Ovary (tissue), 9 donors: ENCODE results near the gene CAMKMT. TPM values are rescaled to one million over a fixed set of nuclear protein-coding genes. Genes with fewer than 3 reads are reported as not detected.

Experiments
- DNase-seq, 5 donors: peaks; one replicate each; pipeline ENCODE4 v3.0.0-alpha.2; 2019 to 2020
- H3K27ac ChIP-seq, 2 donors: fragments of 200-600 bp; one replicate each; pipeline versions ENCODE4 v1.5.1 to v1.8.0; 2019 to 2022
- H3K27me3 ChIP-seq: fragments of 200-600 bp; one replicate; pipeline ENCODE4 v1.8.0; 2022
- H3K36me3 ChIP-seq: fragments of 200-600 bp; sonication (generic); one replicate; pipeline ENCODE4 v1.5.1; 2019
- H3K4me1 ChIP-seq: one replicate; pipeline ENCODE4 v1.8.1; 2013; ENCODE audit warnings: mild to moderate bottlenecking, moderate library complexity; ENCODE audit not compliant: insufficient read depth
- H3K4me3 ChIP-seq: fragments of 200-600 bp; sonication (generic); one replicate; pipeline ENCODE4 v1.5.1; 2017
- H3K9me3 ChIP-seq, 2 donors: fragments of 200-600 bp in 1 of 2; sonication (generic) in 1 of 2; one replicate each; pipeline versions ENCODE4 v1.5.1 to v1.8.1; 2013 to 2019; ENCODE audit warnings: mild to moderate bottlenecking in 1 of 2, moderate library complexity in 1 of 2
- CTCF ChIP-seq, 3 donors: fragments of 450-650 bp in 2 of 3; fragments of 200-600 bp in 1 of 3; IDR thresholded peaks; one replicate each; pipeline versions ENCODE4 v1.5.1 to v1.8.0; 2016 to 2022; ENCODE audit warnings: antibody characterized with exemption in 3 of 3, mild to moderate bottlenecking in 1 of 3
- EP300 ChIP-seq: sonication (generic); formaldehyde crosslinking; IDR thresholded peaks from one replicate; pipeline ENCODE4 v1.6.1; 2017; ENCODE audit warnings: antibody characterized with exemption
- POLR2A ChIP-seq: fragments of 450-650 bp; IDR thresholded peaks from one replicate; pipeline ENCODE4 v1.6.1; 2017; ENCODE audit warnings: antibody characterized with exemption, mild to moderate bottlenecking, moderate library complexity
- WGBS, 3 donors: extraction: QIAGEN DNeasy Blood & Tissue Kit in 1 of 3; methylation state at CpG; one replicate each; pipeline versions ENCODE4 v1.1.5 to v1.1.7; 2013 to 2017; 5-methylcytosine and 5-hydroxymethylcytosine counted together
- intact Hi-C, 4 donors: fragments of 100-400 bp; cut with DNase I; formaldehyde crosslinking; loops; one replicate each; pipeline versions ENCODE4 v1.11.0 to v1.15.1; 2022 to 2023
- polyA plus RNA-seq, 2 donors: library from polyadenylated mRNA; stranded (reverse); fragments of 200-250 nt in 1 of 2; fragments of 350-450 nt in 1 of 2; fragmentation: Illumina TruSeq in 1 of 2; extraction: RNeasy Lipid Tissue Mini Kit (QIAGEN cat#74804) in 1 of 2; gene quantifications; one replicate each; pipeline ENCODE4 v1.2.3, GENCODE V29; 2013 to 2014
- total RNA-seq, 7 donors: library from RNA; depleted of rRNA in 2 of 7; stranded (reverse); fragments of >200 nt in 2 of 7; fragmentation: NEBNext Ultra II Directional in 3 of 7; extraction: Animal tissue kit (Norgen Biotek cat#: 25700) in 3 of 7; gene quantifications; one replicate each; pipeline versions ENCODE4 v1.1.0 to v1.2.4, GENCODE V29; 2016 to 2023
- donor health status: DM: no; HTN: no; CAD: no; lungs with moderate emphysema.
- donor health status: DM: no; HTN: no; CAD: no.
- donor health status: Bipolar disorder and iron deficiency.
- donor health status: DM: yes; HTN: yes; CAD: no.
- donor health status: DM: no; HTN: no; CAD: no.
- donor health status: DM: yes; HTN: yes; CAD: no.

Gene CAMKMT
- total and polyA plus RNA-seq, 9 donors, result 3.5 to 10.7 (median 8.9) TPM

GRCh38 chr2:44796771-44797170 is 435.0 kb downstream of the CAMKMT start:
- no peak for DNase-seq

GRCh38 chr2:44798139-44798659 is 436.5 kb downstream of the CAMKMT start:
- intact Hi-C loops, result no loop called here
- no peaks in the 10 kb centered on the region for H3K27me3 ChIP-seq
- H3K36me3 ChIP-seq, result no peaks in the 10 kb centered on the region
- TF ChIP-seq EP300 (no peak), CTCF (IDR thresholded peaks at IDR 0.05) (no peak), POLR2A (no peak)
- H3K9me3 ChIP-seq, result no peaks in the 10 kb centered on the region
- H3K27ac ChIP-seq, result no peak overlapping the region
- no peak for DNase-seq
- no peak overlapping the region for H3K4me3 ChIP-seq
- H3K4me1 ChIP-seq, result peaks cover 3% of the 10 kb centered on the region
- WGBS, 3 donors, result 49 to 52% (median 49%) methylated on average over 6 of the region's 6 CpGs

More at GRCh38 chr2:44796771-44797170, 435.0 kb downstream of the CAMKMT start:
- Histone ChIP-seq H3K4me1 (peaks cover 1% of the 10 kb centered on the region), H3K9me3 (no peaks in the 10 kb centered on the region), H3K27ac (no peak overlapping the region), H3K36me3 (no peaks in the 10 kb centered on the region), H3K27me3 (no peaks in the 10 kb centered on the region), H3K4me3 (no peak overlapping the region)
- WGBS, 3 donors, result 63 to 70% (median 67%) methylated on average over 4 of the region's 4 CpGs
- TF ChIP-seq CTCF (IDR thresholded peaks at IDR 0.05) (no peak), EP300 (no peak), POLR2A (no peak)
- intact Hi-C loops, result no loop called here

GRCh38 chr2:44799105-44799504 is 437.4 kb downstream of the CAMKMT start:
- no peak for DNase-seq
- Histone ChIP-seq H3K36me3 (no peaks in the 10 kb centered on the region), H3K27ac (no peak overlapping the region), H3K9me3 (no peaks in the 10 kb centered on the region), H3K4me1 (peaks cover 3% of the 10 kb centered on the region), H3K4me3 (no peak overlapping the region), H3K27me3 (no peaks in the 10 kb centered on the region)
- 78 to 87% (median 83%) methylated on average over 3 of the region's 3 CpGs for WGBS, 3 donors
- no peak for TF ChIP-seq CTCF (IDR thresholded peaks at IDR 0.05)
- no peak for TF ChIP-seq POLR2A
- no peak for TF ChIP-seq EP300
- intact Hi-C loops, result no loop called here

GRCh38 chr2:44799754-44800153 is 438.0 kb downstream of the CAMKMT start:
- Histone ChIP-seq H3K27ac (no peak overlapping the region), H3K27me3 (no peaks in the 10 kb centered on the region), H3K4me3 (no peak overlapping the region), H3K36me3 (no peaks in the 10 kb centered on the region), H3K9me3 (no peaks in the 10 kb centered on the region), H3K4me1 (peaks cover 3% of the 10 kb centered on the region)
- WGBS, 3 donors, result 60 to 71% (median 67%) methylated on average over 2 of the region's 2 CpGs
- intact Hi-C loops, result no loop called here
- DNase-seq, result no peak
- TF ChIP-seq CTCF (IDR thresholded peaks at IDR 0.05) (no peak), EP300 (no peak), POLR2A (no peak)
